Stimulated activated CD8-positive, alpha-beta memory T cell treated with anti-CD3 and anti-CD28 coated beads, Interleukin-15, amount 100 ng/mL, for 4 hours (primary cell): ENCODE measurements around the gene CXCR6.

ENCODE experiments used
- DNase-seq, 2 donors: peaks; one replicate each; pipeline ENCODE4 v3.0.0-alpha.2; 2020; ENCODE audit warnings: low read depth in 2 of 2

The CXCR6 gene

DNA sequence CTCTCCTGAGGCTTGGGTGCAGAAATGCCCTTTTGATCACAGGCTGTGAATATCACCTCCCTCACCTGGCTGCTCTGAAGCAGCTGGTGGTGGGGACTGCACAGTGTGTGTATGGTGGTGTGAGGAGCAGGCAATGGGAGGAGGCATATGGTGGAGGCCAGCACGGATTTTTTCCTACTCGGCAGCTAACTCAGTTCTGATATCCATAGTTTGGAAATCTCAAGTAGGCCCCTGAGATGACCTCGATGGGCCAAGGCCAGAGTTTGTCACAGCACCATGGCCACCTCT lies 21.3 kb upstream of the CXCR6 start:
- no peak for DNase-seq

GRCh38 chr3:45922950-45923590 lies 20.2 kb upstream of the CXCR6 start:
- DNase-seq = no peak

DNA sequence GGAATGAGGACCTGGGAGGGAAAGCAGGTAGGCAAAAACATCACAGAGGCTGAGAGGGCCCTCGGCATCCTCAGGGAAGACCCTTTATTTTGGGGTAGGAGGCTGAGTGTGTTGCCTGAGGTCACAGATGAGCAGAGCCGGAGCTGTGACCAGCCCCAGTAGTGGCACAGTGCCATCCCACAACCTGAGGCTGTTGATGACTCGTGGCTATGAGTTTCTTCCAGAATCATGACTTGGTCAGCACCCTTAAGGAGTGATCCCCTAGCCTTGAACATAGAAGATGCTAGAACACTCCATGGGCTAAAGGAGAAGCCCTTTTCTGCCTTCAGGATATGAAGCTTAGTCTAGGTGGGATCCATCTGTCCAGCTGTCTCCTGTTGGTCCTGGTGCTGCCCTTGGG lies 19.5 kb upstream of the CXCR6 start:
- DNase-seq = no peak

- no peak for DNase-seq
Observed at GRCh38 chr3:45927881-45928280, 15.4 kb upstream of the CXCR6 start.

- peak; percentile 17 to 41 for DNase-seq
Observed at GRCh38 chr3:45929042-45929679, 14.1 kb upstream of the CXCR6 start.

- no peak for DNase-seq
Observed at GRCh38 chr3:45931496-45931895, 11.8 kb upstream of the CXCR6 start.

GRCh38 chr3:45932112-45932511 lies 11.2 kb upstream of the CXCR6 start:
- no peak for DNase-seq

GRCh38 chr3:45933591-45933990 lies 9.7 kb upstream of the CXCR6 start:
- no peak for DNase-seq

DNA sequence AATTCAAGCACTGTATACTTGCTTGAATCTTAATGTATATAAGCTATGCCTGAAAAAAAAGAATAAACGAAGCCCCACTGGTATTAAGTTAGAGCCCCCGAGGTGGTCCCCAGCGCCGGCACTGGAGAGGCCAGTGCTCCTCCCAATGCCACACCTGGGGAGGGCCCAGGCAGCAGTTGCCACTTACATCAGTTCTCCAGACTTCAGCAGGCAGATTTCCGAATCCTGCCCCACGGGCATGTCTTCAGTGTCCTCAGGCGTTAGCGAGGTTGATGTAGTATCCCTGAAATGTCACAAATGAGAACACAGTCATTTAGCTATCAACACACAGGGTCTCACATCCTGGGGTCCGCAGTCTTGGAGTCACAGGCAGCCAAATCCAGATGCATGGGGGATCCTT lies 7.0 kb upstream of the CXCR6 start:
- DNase-seq = no peak

DNA sequence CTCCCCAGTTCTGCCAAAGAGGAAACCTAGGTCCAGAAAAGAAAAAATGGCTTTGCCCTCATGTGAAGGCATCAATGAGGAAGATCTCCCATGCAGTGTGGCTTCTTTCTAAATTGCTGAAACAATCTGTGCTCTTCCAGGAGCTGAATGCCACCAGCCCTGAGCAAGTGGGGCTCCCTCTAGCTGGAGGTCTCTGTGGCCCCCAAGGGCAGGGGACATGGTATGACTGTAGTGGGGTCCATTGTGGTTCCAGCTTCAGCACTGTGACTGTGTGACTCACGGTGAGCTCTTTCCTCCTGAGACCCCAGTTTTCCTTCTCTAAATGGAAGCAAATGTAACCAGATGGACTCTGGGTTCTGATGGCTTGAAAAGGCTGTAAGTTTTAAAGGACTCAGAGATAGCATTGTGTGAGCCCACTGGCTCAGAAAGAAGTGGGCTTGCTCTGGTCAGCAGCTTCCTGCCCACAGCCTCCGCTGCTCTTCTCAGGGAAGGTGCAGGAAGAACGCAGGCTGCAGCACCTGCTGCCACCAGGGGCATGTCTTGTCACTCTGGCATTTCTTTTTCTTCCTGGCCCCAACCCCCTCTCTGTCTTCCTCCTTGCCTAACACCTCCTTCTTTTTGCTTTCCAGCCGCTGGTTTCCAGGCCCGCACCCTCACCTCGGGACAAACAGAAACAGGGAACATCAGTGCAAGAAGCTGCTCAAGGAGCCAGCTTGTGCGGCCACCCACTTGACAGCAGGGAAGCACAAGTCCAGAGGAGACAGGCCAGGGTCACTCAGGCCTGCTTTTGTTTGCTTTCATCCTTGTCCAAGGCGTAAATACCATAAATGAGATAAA lies 5.8 kb upstream of the CXCR6 start:
- DNase-seq = no peak

GRCh38 chr3:45938043-45938435 lies 5.2 kb upstream of the CXCR6 start:
- no peak for DNase-seq

DNA sequence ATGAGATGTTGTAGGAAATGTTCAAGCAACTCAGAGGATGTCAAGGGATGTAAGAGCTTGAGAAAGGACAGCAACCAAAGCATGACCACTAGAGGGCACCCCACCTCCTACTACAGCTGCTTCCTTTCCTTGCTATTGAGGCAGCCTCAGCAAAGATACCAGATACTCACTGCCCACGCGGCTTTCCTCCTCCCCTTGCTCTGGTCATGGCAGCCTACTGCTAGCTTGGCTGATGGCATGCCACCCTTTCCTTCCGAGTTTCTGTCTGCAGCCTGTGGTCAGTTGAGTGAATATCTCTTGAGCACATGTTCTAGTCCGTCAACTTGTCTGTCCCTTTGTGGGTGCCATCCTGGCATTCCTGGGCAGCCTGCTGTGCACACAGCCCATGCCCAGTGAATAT lies 4.4 kb upstream of the CXCR6 start:
- peak; percentile 55 to 82 for DNase-seq

GRCh38 chr3:45939341-45939771 lies 3.9 kb upstream of the CXCR6 start:
- no peak for DNase-seq

GRCh38 chr3:45940004-45940780 lies 3.1 kb upstream of the CXCR6 start:
- no peak for DNase-seq

- DNase-seq = no peak
Observed at GRCh38 chr3:45940781-45941365, 2.4 kb upstream of the CXCR6 start.

GRCh38 chr3:45942051-45942825 lies 1.0 kb upstream of the CXCR6 start:
- DNase-seq = no peak

GRCh38 chr3:45944830-45945620 lies 1.8 kb downstream of the CXCR6 start:
- no peak for DNase-seq

- DNase-seq = no peak
Observed at GRCh38 chr3:45946307-45946706, 3.0 kb downstream of the CXCR6 start.

DNA sequence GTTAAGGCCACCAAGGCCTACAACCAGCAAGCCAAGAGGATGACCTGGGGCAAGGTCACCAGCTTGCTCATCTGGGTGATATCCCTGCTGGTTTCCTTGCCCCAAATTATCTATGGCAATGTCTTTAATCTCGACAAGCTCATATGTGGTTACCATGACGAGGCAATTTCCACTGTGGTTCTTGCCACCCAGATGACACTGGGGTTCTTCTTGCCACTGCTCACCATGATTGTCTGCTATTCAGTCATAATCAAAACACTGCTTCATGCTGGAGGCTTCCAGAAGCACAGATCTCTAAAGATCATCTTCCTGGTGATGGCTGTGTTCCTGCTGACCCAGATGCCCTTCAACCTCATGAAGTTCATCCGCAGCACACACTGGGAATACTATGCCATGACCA lies 3.6 kb downstream of the CXCR6 start:
- no peak for DNase-seq

GRCh38 chr3:45947361-45947760 lies 4.1 kb downstream of the CXCR6 start:
- no peak for DNase-seq
